Stimulated activated CD4-positive, alpha-beta T cell treated with anti-CD3 and anti-CD28 coated beads, TNF-alpha, amount 100 ng/mL, for 1 hour (primary cell): ENCODE data around the gene GDI1.

ENCODE experiments used
- DNase-seq, 3 donors: peaks; one replicate each; pipeline ENCODE4 v3.0.0-alpha.2; 2020; ENCODE audit warnings: low read depth in 3 of 3, low spot score in 1 of 3

Gene GDI1

GRCh38 chrX:154459832-154460231, 22.9 kb downstream of the GDI1 start:
- DNase-seq = no peak

GRCh38 chrX:154460326-154460725, 23.4 kb downstream of the GDI1 start:
- DNase-seq = no peak

GRCh38 chrX:154462396-154462795, 25.4 kb downstream of the GDI1 start:
- DNase-seq = no peak

- no peak for DNase-seq
These were observed 26.8 kb downstream of the GDI1 start for GRCh38 chrX:154463611-154464220.

GRCh38 chrX:154464806-154465365, 27.9 kb downstream of the GDI1 start:
- no peak for DNase-seq

GRCh38 chrX:154465601-154466000, 28.6 kb downstream of the GDI1 start:
- DNase-seq = no peak

GRCh38 chrX:154466036-154466435, 29.1 kb downstream of the GDI1 start:
- DNase-seq = no peak

GRCh38 chrX:154466907-154467306, 30.0 kb downstream of the GDI1 start:
- DNase-seq = no peak

GRCh38 chrX:154467556-154467955, 30.6 kb downstream of the GDI1 start:
- DNase-seq = no peak

GRCh38 chrX:154468217-154468616, 31.3 kb downstream of the GDI1 start:
- no peak for DNase-seq

GRCh38 chrX:154469114-154469513, 32.2 kb downstream of the GDI1 start:
- no peak for DNase-seq

- DNase-seq = no peak
These were observed 32.9 kb downstream of the GDI1 start for GRCh38 chrX:154469880-154470279.

- no peak for DNase-seq
These were observed 33.5 kb downstream of the GDI1 start for GRCh38 chrX:154470434-154470833.

GRCh38 chrX:154470914-154471568, 34.1 kb downstream of the GDI1 start:
- no peak for DNase-seq

- DNase-seq = no peak
These were observed 35.1 kb downstream of the GDI1 start for GRCh38 chrX:154471839-154472684.

GRCh38 chrX:154472685-154473632, 36.0 kb downstream of the GDI1 start:
- DNase-seq = no peak

- DNase-seq = no peak
These were observed 36.7 kb downstream of the GDI1 start for GRCh38 chrX:154473683-154474082.

GRCh38 chrX:154476821-154477220, 39.9 kb downstream of the GDI1 start:
- DNase-seq = no peak

- no peak for DNase-seq
These were observed 41.0 kb downstream of the GDI1 start for GRCh38 chrX:154477891-154478477.
